Endothelial cell of umbilical vein (primary cell): ENCODE results near the gene MTA2. TPM values are rescaled to one million over a fixed set of nuclear protein-coding genes. Genes with fewer than 3 reads are reported as not detected.
"Not testable (repeated sequence)": the region's sequence is repeated elsewhere in the genome, so short reads cannot be mapped to it uniquely, and the experiment has no call there.

Source experiments
- BruUV-seq: library from RNA; stranded (reverse); fragments of 400-500 nt; replicated peaks from 2 replicates; lab custom pipeline; 2021; lab: Mats Ljungman, UMichigan
- CTCF ChIA-PET: fragments of 300-600, 350-600 bp; sonication (Branson Sonifier 250); formaldehyde crosslinking; loops from one replicate; lab custom pipeline; 2021; ENCODE audit warnings: antibody characterized with exemption, inconsistent platforms; lab: Charles Lee
- POLR2A ChIA-PET: fragments of 300-600, 350-600 bp; sonication (Branson Sonifier 250); formaldehyde crosslinking; loops from one replicate; lab custom pipeline; 2021; ENCODE audit warnings: antibody characterized with exemption, inconsistent platforms; lab: Charles Lee
- DNase-seq: peaks from one replicate; pipeline ENCODE4 v3.0.0-alpha.2; 2011; ENCODE audit warnings: low read depth, low spot score
- FAIRE-seq: peaks from 2 replicates; lab custom pipeline; 2011; peaks lifted over from hg19 to GRCh38; lab: Jason Lieb, UNC
- H2AFZ ChIP-seq: 2 replicates; pipeline ENCODE4 v1.6.0; 2012; ENCODE audit warnings: low read depth, low read length, control low read depth, inconsistent platforms
- H3K27ac ChIP-seq: 2 replicates; pipeline ENCODE4 v1.5.1; 2011; ENCODE audit warnings: low read depth, mild to moderate bottlenecking, control low read depth, low read length, moderate library complexity; ENCODE audit not compliant: insufficient read depth
- H3K27me3 ChIP-seq, 2 experiments: 2 replicates each; pipeline versions ENCODE4 v1.6.0 to v1.6.1; 2011; ENCODE audit warnings: low read length in 2 of 2, mixed read lengths in 1 of 2; ENCODE audit not compliant: control insufficient read depth in 2 of 2, insufficient read depth in 2 of 2
- H3K36me3 ChIP-seq, 2 experiments: 2 replicates in 1 of 2; 3 replicates in 1 of 2; pipeline ENCODE4 v1.5.1; 2011; ENCODE audit warnings: low read length in 2 of 2, mild to moderate bottlenecking in 1 of 2, moderate library complexity in 1 of 2; ENCODE audit not compliant: control insufficient read depth in 2 of 2, insufficient read depth in 2 of 2; ENCODE audit errors: extremely low read depth in 1 of 2
- H3K4me1 ChIP-seq: 3 replicates; pipeline ENCODE4 v1.5.1; 2011; ENCODE audit warnings: mild to moderate bottlenecking, low read length; ENCODE audit not compliant: control insufficient read depth, insufficient read depth; ENCODE audit errors: extremely low read depth
- H3K4me2 ChIP-seq: 2 replicates; pipeline ENCODE4 v1.6.1; 2011; ENCODE audit warnings: low read length, control low read depth, mixed read lengths; ENCODE audit not compliant: insufficient read depth
- H3K4me3 ChIP-seq, 3 experiments: fragments of 200-600 bp in 1 of 3; sonication (generic), shearing (Covaris generic) in 1 of 3; replicated peaks in 1 of 3; 2 replicates each; pipeline ENCODE4 v1.5.1; 2011 to 2016; ENCODE audit warnings: control low read depth in 3 of 3, low read length in 3 of 3, mild to moderate bottlenecking in 2 of 3, inconsistent platforms in 1 of 3, low read depth in 1 of 3, moderate library complexity in 1 of 3; ENCODE audit not compliant: insufficient read depth in 1 of 3
- H3K79me2 ChIP-seq: 2 replicates; pipeline ENCODE4 v1.6.0; 2012; ENCODE audit warnings: low read length, inconsistent platforms; ENCODE audit not compliant: control insufficient read depth, insufficient read depth
- H3K9ac ChIP-seq: replicated peaks from 2 replicates; pipeline ENCODE3; 2011; ENCODE audit warnings: low read length, control low read depth; ENCODE audit not compliant: insufficient read depth; ENCODE audit errors: extremely low read depth
- H3K9me1 ChIP-seq: replicated peaks from 3 replicates; pipeline ENCODE4 v1.6.0; 2011; ENCODE audit warnings: mild to moderate bottlenecking, low read length; ENCODE audit not compliant: control insufficient read depth, insufficient read depth; ENCODE audit errors: extremely low read depth
- H3K9me3 ChIP-seq: replicated peaks from 2 replicates; pipeline ENCODE4 v1.5.1; 2012; ENCODE audit warnings: low read length, inconsistent platforms; ENCODE audit not compliant: control insufficient read depth, insufficient read depth
- H4K20me1 ChIP-seq: replicated peaks from 2 replicates; pipeline ENCODE3; 2011; ENCODE audit warnings: mild to moderate bottlenecking, low read length; ENCODE audit not compliant: control insufficient read depth, insufficient read depth; ENCODE audit errors: extremely low read depth
- CTCF ChIP-seq, 2 donors: IDR thresholded peaks; 1 replicate in 1 of 2; 2 replicates in 1 of 2; pipeline ENCODE4 v1.5.1; 2011; ENCODE audit warnings: low read length in 2 of 2, mild to moderate bottlenecking in 2 of 2, moderate library complexity in 2 of 2, control low read depth in 1 of 2, inconsistent platforms in 1 of 2, low read depth in 1 of 2; ENCODE audit not compliant: insufficient read depth in 1 of 2; ENCODE audit errors: extremely low read depth in 1 of 2
- EZH2 ChIP-seq: IDR thresholded peaks from 2 replicates; pipeline ENCODE4 v1.6.1; 2012; ENCODE audit warnings: borderline replicate concordance, low read depth, mild to moderate bottlenecking, moderate library complexity, low read length, inconsistent platforms; ENCODE audit not compliant: severe bottlenecking
- FOS ChIP-seq: IDR thresholded peaks from 2 replicates; pipeline ENCODE4 v1.6.1; 2011; ENCODE audit warnings: mild to moderate bottlenecking, low read length, moderate library complexity, borderline replicate concordance; ENCODE audit not compliant: insufficient read depth
- GATA2 ChIP-seq: IDR thresholded peaks from 2 replicates; pipeline ENCODE4 v1.7.0; 2011; ENCODE audit warnings: low read depth, mild to moderate bottlenecking, moderate library complexity, mixed read lengths, low read length; ENCODE audit not compliant: insufficient read length, insufficient read depth
- JUN ChIP-seq: IDR thresholded peaks from 2 replicates; pipeline ENCODE4 v1.6.1; 2011; ENCODE audit warnings: borderline replicate concordance, low read depth; ENCODE audit not compliant: insufficient read length, insufficient read depth
- MAX ChIP-seq: IDR thresholded peaks from 2 replicates; pipeline ENCODE4 v1.6.1; 2011; ENCODE audit not compliant: insufficient read depth, insufficient read length
- MYC ChIP-seq: IDR thresholded peaks from one replicate; pipeline ENCODE4 v1.6.1; 2011; ENCODE audit warnings: mild to moderate bottlenecking, low read depth, low read length
- POLR2A ChIP-seq: IDR thresholded peaks from 2 replicates; pipeline ENCODE4 v1.6.1; 2012; ENCODE audit warnings: low read depth, mild to moderate bottlenecking, control low read depth, low read length
- POLR2AphosphoS5 ChIP-seq: IDR thresholded peaks from 2 replicates; pipeline ENCODE4 v1.6.1; 2012; ENCODE audit warnings: low read depth, mild to moderate bottlenecking, control low read depth, low read length, moderate library complexity; ENCODE audit not compliant: insufficient read depth
- dilution Hi-C: fragments of 300-500 bp; cut with MboI; formaldehyde crosslinking; loops from one replicate; pipeline ENCODE4 v1.15.0; 2019; ENCODE audit warnings: low sequenced_read_pairs; ENCODE audit not compliant: extremely low pct_ligation_motif_present
- intact Hi-C: fragments of 100-400 bp; cut with micrococcal nuclease; formaldehyde crosslinking; loops from one replicate; pipeline ENCODE4 v1.10.0; 2022
- polyA plus RNA-seq, 4 experiments: library from polyadenylated mRNA; depleted of rRNA in 3 of 4; stranded (reverse) in 3 of 4; unstranded in 1 of 4; fragments of >200 nt; gene quantifications; 2 replicates each; pipeline versions ENCODE4 v1.2.1 to v1.2.3, GENCODE V29; 2011 to 2012; ENCODE audit warnings: missing spikeins in 1 of 4
- total RNA-seq: library from RNA; stranded (reverse); gene quantifications from 2 replicates; pipeline ENCODE4 v1.2.3, GENCODE V29; 2021

The MTA2 gene
- total and polyA plus RNA-seq, 2 donors (not counting 3 experiments of a cell fraction or from before 2014, with no cell fraction given): 40.4 to 166 TPM

GRCh38 chr11:62560566-62561103 lies 41.0 kb downstream of the MTA2 start:
- no peak overlapping the region for H3K4me2 ChIP-seq
- H3K4me1 ChIP-seq: peaks cover 33% of the 10 kb centered on the region
- intact Hi-C loops (loop anchor here (1.0 kb wide), 5 partner anchors 15 to 179 kb away; no protein-coding TSS in a partner anchor), dilution Hi-C loops (no loop called here)
- CTCF ChIA-PET: interaction anchor here (0.6 to 15.7 kb wide), 25 partner anchors 10 to 179 kb away, joined by 3 to 376 read pairs (median 4); partner anchors contain the start of genes AHNAK, EEF1G, MTA2 and SCGB1A1
- H4K20me1 ChIP-seq: peaks cover 4% of the 10 kb centered on the region
- peak; percentile 95 for DNase-seq
- peak overlapping the region; percentile 28 for H3K27ac ChIP-seq
- no TSS peak for BruUV-seq
- H3K9ac ChIP-seq: no peak overlapping the region
- H3K27me3 ChIP-seq: no peaks in the 10 kb centered on the region
- no peaks in the 10 kb centered on the region for H3K9me1 ChIP-seq
- H3K4me3 ChIP-seq: no peak overlapping the region
- no peak overlapping the region for H2AFZ ChIP-seq
- POLR2A ChIA-PET: interaction anchor here (0.7 to 2.0 kb wide), 5 partner anchors 13 to 142 kb away, joined by 3 to 7 read pairs (median 5); partner anchors contain the start of genes EEF1G and SCGB1A1
- H3K36me3 ChIP-seq: peaks cover 24 to 26% of the 10 kb centered on the region in 2 experiments
- TF ChIP-seq EZH2 (no peak), POLR2A (peak; percentile 67), FOS (peak; percentile 56), MYC (peak; percentile 26), MAX (peak; percentile 33), GATA2 (peak; percentile 65), JUN (peak; percentile 53), POLR2AphosphoS5 (peak; percentile 72), CTCF (IDR thresholded peaks at IDR 0.05; ENCODE audit: extremely low read depth in 1 of 2, insufficient read depth in 1 of 2, low read depth in 1 of 2, low read length in 2 of 2) (peak; percentile 82 to 84)
- H3K9me3 ChIP-seq: no peaks in the 10 kb centered on the region
- peaks cover 32% of the 10 kb centered on the region for H3K79me2 ChIP-seq
- FAIRE-seq: peak; percentile 96

- H3K9me3 ChIP-seq, FAIRE-seq, H3K4me2 ChIP-seq, dilution Hi-C loops, H2AFZ ChIP-seq, H3K4me3 ChIP-seq, DNase-seq, H4K20me1 ChIP-seq, H3K9me1 ChIP-seq, H3K9ac ChIP-seq, H3K27me3 ChIP-seq: not testable (repeated sequence)
- H3K36me3 ChIP-seq: peaks cover 19 to 22% of the 10 kb centered on the region in 2 experiments
- CTCF ChIA-PET: interaction anchor here (0.6 to 15.7 kb wide), 5 partner anchors 16 to 165 kb away, joined by 3 to 376 read pairs (median 97); partner anchors contain the start of genes AHNAK and MTA2
- intact Hi-C loops: loop anchor here (1.0 kb wide), 5 partner anchors 14 to 178 kb away; no protein-coding TSS in a partner anchor
- BruUV-seq: TSS peak; percentile 100
- peaks cover 43% of the 10 kb centered on the region for H3K4me1 ChIP-seq
- H3K79me2 ChIP-seq: peaks cover 25% of the 10 kb centered on the region
- peak overlapping the region; percentile 3 for H3K27ac ChIP-seq
- POLR2A ChIA-PET: interaction anchor here (2.0 kb wide), 1 partner anchor 14 kb away, joined by 7 read pairs; the partner anchor contains the start of gene EEF1G
These were observed 42.0 kb downstream of the MTA2 start for GRCh38 chr11:62559626-62560025.
